HG02610 (cell line): Measurements from ENCODE around the gene OR9G1.
A peak's percentile ranks its signal among the peaks of the same experiment; 100 is the strongest.
"Not testable (repeated sequence)": the region's sequence is repeated elsewhere in the genome, so short reads cannot be mapped to it uniquely, and the experiment has no call there.

ENCODE experiments used
- ATAC-seq: cut with Tn5 transposase; IDR thresholded peaks from one replicate; pipeline ENCODE4 v1.9.1; 2021; ENCODE audit warnings: mild to moderate bottlenecking, moderate library complexity; ENCODE audit not compliant: unreplicated experiment

The OR9G1 gene, protein sequence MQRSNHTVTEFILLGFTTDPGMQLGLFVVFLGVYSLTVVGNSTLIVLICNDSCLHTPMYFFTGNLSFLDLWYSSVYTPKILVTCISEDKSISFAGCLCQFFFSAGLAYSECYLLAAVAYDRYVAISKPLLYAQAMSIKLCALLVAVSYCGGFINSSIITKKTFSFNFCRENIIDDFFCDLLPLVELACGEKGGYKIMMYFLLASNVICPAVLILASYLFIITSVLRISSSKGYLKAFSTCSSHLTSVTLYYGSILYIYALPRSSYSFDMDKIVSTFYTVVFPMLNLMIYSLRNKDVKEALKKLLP

DNA sequence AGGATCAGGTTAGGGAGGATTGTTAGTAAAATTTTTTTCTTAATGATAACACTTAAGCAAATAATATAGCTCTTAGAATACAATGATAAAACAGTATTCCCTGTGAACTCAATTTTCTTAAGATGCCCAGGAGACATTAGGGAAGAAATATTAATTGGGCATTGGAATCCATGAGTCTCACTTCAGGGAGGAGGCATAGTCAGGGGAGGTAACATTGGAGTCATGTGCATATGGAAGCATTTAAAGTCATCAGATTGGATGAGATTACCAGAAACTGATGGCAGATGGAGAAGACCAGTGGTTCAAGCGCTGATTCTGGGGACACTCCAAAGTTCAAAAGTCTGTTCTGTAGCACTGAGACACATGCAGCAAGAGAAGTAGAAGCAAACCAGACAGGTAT lies at the start of gene OR9G1:
OR9G1 (plus strand) TSS at position 301 of the 400 bp plus-strand sequence. CDS start 1,293 bp downstream, outside the sequence.
- no peak for ATAC-seq

DNA sequence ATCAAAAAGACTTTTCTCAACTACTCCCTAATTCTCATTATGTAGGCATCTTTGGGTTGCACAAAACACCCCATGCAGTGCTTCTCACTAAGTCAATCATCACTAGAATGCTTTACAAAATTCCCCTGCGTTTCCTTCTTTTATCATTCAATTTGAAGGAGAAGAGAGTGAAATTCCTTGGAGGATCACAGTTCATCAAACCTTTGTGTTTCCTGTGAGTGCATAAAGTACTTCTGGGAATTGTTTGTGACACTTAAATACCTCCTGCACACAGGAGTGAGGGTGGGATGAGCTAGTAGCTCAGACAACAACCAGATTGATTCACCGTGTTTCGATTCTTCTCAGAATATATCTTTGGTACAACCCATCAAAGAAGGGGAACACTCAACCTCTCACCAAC lies 39.1 kb upstream of the OR9G1 start:
- ATAC-seq = no peak

DNA sequence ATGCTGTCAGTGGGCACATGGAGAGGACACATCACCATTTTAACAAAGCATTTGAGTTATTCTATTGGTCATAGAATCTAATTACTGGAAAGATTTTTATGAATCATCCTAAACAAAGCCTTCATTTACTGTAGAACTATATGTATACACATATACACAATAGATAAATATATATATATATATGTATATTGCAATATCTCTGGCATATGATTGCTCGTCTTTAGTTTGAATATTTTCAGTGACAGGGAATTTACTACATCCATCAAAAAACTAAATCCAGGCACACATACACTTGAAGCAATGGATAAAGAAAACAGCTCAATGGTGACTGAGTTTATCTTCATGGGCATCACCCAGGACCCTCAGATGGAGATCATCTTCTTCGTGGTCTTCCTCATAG lies 35.5 kb upstream of the OR9G1 start, which contains the start of gene OR5AR1:
OR5AR1 (plus strand) TSS at position 301 of the 400 bp plus-strand sequence; CDS start at position 301, 0 bp downstream.
- ATAC-seq = no peak

DNA sequence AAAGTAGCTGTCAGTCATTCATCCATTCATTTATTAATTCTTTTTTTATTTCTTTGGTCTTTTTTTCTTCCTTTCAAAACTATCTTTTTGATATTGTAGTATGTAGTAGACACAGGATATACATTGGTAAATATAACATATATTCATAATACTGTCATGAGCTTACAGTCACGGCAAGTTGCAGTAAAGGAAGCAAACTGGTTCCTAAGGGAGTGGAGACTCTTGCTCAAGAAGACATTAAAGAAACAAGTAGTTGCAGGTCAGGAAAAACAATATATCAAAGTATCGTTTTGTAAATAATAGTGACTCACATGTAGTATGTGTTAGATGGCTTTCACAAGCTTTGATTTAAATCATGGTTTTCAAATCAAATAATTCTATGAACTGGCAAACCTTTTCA lies 27.9 kb upstream of the OR9G1 start:
- ATAC-seq = no peak

DNA sequence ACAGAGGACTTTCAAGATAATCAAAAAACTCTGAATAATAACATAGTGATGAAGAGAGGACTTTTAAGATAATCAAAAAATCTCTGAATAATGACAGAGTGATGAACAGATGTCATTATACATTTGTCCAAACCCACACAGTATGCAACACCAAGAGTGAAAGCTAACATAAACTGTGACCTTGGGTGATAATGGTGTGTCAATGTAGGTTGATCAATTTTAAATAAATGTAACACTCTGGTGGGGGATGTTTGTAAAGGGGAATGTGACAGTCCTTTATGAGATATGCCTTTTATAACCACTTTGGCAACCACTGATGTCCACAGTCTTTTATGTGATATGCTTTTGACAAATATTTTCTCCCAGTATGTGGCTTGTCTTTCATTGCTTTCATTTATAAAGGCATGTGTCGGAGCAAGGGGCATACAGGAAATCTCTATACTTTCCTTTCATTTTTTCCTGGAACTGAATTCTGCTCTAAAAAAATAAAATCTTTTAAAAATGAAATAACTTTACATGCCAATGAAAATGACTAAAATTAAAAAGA lies 10.3 kb upstream of the OR9G1 start:
- ATAC-seq = no peak

DNA sequence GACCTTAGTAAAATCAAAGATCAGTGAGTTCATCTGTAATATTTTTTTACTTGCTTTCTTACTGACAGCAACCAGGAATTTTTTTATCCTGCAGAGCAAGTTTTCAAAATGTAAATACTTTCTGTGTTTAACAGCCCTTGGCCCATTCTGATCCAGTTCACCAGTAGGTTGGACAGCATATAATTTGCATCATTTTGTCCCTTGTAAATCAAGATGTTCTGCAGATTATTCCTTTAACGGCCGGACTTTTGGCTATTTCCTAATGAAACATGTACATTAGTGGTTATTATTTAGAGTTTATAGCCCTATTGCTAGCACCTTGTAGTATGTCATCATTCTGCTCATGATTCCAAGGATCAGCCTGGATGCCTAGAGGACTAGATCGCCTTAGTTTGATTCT lies 7.7 kb upstream of the OR9G1 start:
- not testable (repeated sequence) for ATAC-seq

DNA sequence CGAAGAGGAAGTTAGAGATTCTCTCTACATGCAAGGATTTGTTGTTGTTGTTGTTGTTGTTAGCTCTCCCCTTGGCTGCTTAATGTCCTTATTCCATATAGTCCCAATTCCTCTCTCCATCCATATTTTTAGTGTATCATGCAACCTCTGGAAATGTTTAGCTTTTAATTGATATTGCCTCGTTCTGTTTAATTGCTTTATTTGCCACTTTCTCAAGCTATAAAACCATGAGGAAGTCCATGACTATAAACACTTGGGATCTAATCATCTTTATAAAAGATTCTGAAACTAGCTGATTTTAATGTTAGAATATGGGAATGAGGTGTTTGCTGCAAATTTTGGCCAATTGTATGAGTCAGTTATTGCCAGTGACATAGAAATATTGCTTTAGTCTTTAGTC lies 5.5 kb upstream of the OR9G1 start:
- no peak for ATAC-seq

DNA sequence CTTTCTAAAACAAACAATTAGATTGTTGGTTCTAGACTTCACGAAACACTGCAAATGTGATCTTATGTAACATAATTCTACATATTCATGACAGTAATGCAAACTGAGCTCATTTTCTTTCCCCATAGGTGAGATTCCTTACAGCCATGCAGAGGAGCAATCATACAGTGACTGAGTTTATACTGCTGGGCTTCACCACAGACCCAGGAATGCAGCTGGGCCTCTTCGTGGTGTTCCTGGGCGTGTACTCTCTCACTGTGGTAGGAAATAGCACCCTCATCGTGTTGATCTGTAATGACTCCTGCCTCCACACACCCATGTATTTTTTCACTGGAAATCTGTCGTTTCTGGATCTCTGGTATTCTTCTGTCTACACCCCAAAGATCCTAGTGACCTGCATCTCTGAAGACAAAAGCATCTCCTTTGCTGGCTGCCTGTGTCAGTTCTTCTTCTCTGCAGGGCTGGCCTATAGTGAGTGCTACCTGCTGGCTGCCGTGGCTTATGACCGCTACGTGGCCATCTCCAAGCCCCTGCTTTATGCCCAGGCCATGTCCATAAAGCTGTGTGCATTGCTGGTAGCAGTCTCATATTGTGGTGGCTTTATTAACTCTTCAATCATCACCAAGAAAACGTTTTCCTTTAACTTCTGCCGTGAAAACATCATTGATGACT lies 1.5 kb downstream of the OR9G1 start:
- no peak for ATAC-seq

DNA sequence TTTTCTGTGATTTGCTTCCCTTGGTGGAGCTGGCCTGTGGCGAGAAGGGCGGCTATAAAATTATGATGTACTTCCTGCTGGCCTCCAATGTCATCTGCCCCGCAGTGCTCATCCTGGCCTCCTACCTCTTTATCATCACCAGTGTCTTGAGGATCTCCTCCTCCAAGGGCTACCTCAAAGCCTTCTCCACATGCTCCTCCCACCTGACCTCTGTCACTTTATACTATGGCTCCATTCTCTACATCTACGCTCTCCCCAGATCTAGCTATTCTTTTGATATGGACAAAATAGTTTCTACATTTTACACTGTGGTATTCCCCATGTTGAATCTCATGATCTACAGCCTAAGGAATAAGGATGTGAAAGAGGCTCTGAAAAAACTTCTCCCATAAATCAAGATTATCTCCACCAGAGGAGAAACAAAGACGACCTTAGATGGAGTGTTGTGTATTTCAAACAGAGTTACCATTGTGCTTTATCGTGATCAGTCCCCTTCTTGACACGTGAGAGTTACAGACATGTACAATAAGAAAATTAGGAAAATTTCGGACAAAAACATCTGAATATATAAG lies 2.1 kb downstream of the OR9G1 start:
- no peak for ATAC-seq

DNA sequence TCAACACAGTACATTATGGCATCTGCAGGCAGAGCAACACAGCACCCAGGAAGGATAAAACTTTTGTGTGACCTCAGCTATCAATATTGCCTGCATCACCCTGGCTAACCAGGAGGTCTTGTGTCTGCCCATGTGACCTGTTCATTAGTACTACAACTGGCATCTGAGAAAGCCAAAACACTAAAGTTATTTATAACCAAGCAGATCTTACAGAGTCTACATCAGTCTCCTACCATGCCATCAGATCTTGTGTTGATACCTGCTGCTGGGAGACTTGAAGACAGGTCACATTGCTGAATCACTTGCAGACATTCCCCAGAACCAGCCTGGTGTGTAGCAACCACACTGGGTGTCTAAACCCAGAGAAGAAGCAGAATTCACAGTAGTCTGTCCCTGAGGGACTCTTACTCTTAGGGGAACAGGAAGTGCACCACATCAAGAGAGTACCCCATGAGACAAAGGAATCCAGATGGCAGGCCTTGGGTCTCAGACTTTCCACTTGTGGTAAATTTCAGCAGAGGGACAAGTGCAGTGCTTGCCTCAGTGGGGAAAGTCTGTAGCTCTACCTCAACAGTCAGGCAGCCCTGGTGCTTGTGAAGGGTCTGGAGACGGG lies 7.0 kb downstream of the OR9G1 start:
- no peak for ATAC-seq

DNA sequence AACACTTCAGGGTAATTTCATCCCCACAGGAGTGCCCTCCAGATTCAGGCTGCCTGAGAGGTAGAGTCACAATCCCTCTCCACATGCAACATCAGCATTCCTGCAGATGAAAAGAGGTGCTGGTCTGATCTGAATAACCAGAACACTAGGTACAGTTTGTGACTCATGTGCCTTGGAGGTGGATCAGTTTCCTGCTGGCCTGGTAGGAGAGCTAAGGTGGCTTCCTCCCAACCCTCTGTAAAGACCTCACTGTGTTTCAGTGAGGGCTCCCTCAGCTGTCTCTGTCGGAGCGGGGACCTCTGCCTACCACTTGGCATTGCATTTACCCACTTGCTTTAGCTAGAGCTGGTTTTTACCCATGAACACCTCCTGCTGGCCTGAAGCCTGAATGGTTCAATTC lies 7.6 kb downstream of the OR9G1 start:
- ATAC-seq = no peak

DNA sequence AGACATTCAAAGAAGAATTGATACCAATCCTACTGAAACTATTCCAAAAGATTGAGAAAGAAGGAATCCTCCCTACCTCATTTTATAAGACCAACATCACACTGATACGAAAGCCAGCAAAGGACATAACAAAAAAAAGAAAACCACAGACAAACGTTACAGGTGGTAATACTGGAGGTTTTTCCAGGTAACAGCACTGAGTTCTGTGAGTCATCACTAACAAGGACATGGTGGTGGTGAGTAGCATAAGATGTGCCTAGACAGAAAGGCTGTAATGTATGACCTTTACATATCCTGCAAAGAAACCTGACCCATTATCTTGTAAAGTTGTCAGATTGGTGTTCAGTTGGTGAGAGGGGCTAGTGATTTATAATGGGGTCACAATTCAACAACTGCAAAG lies 15.3 kb downstream of the OR9G1 start:
- ATAC-seq = no peak

DNA sequence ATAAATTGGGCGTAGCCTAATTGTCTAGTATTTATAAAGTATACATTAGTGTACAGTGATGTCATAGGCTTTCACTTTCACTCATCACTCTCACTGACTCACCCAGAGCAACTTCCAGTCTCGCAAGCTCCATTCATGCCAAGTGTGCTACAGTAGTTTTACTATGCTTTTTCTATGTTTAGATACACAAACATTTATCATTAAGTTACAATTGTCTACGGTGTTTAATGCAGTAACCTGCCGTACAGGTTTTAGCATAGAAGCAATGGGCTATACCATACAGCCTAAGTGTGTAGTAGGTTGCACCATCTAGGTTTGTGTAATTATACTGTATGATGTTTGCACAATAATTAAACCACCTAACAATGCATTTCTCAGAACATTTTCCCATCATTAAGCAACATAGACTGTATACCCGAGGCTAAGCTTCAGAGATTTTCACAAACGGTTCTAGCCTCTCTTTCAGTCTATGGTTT lies 17.5 kb downstream of the OR9G1 start:
- ATAC-seq = peak; percentile 79

DNA sequence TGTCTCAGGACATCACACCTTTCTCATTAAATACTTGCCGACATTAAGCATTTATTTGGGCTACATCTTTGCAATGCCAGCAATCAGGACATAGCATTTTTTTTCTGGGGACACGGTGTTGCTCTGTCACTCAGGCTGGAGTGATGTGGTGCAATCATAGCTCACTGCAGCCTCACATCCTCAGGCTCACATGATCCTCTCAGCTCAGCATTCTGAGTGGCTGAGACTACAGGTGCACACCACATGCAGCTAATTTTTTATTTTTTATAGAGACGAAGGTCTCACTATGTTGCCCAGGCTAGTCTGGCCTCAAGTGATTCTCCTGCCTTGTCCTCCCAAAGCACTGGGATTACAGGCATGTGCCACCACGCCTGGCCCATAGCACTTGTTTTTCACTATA lies 21.6 kb downstream of the OR9G1 start:
- ATAC-seq = no peak

DNA sequence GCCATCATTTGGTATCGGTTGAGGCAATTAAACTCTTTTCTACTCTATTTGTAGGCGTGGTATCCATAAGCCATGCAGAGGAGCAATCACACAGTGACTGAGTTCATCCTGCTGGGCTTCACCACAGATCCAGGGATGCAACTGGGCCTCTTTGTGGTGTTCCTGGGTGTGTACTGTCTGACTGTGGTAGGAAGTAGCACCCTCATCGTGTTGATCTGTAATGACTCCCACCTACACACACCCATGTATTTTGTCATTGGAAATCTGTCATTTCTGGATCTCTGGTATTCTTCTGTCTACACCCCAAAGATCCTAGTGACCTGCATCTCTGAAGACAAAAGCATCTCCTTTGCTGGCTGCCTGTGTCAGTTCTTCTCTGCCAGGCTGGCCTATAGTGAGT lies 41.2 kb downstream of the OR9G1 start:
- ATAC-seq = no peak

DNA sequence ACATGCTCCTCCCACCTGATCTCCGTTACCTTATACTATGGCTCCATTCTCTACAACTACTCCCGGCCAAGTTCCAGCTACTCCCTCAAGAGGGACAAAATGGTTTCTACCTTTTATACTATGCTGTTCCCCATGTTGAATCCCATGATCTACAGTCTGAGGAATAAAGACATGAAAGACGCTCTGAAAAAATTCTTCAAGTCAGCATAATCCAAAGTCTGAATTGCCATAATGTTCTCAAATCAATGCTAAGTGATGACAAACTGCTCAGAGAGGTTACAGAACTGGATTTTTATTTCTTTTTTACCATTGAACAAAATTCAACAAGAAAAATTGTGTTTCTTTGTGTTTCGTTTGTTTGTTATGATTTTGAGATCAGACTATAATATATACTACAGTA lies 42.0 kb downstream of the OR9G1 start:
- no peak for ATAC-seq

DNA sequence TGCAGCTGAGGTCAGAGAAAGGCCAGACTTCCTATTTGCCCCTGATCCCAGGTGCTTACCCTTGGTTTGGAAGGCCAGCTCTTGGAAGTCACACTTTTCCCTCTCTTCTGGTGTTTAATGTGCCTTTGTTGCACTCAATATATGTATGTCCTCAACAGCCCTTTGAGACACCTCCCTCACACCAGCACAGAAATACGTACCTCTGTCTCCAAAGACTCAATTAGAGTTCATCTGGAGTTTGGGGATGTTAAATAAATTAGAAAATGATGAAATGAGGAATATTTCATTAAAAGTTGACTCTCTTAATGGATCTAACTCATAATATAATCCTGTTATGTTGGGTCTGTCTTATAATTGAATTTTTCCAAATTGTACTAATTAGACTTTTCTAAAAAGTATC lies 49.7 kb downstream of the OR9G1 start, which contains the start of gene OR9G4:
OR9G4 (minus strand) TSS at position 101 of the 400 bp plus-strand sequence. CDS start 4,931 bp downstream, outside the sequence.
- no peak for ATAC-seq

DNA sequence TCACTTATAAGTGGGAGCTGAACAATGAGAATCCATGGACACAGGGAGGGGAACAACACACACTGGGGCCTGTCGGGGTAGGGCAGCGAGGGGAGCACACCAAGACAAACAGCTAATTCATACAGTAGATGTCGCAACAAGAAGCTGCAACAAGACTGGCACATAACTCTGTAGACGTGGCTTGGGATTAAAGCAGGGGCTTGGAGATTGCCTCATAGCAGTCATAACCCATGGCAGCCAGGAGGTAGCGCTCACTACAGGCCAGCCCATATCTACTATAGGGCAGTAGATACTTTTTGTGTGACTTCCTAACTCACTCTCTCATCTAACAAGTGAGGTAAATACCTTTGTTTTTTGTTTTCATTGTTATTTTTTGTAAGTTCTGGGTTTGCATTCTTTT lies 51.3 kb downstream of the OR9G1 start:
- ATAC-seq = no peak

DNA sequence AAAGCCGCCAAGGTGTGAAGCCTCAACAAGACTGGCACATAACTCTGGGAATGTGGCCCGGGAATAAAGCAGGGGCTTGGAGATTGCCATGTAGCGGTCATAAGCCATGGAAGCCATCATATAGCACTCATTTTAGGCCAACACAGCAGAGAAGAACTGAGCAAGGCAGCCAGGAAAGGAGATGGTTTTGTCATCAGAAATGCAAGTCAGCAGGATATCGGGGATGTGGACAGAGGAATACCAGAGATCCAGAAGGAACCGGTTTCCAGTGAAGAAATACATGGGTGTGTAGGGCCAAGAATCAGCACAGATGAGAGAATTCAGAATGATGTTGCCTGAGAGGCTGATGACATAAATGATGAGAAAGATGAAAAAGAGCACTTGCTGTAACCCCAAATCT lies 52.6 kb downstream of the OR9G1 start:
- no peak for ATAC-seq
